Hematopoietic multipotent progenitor cell treated with erythropoietin and hydrocortisone succinate and interleukin-3 and kit ligand, for 15 days (in vitro differentiated cells): Measurements from ENCODE around the gene ATP6V0B.

ENCODE experiments used
- DNase-seq: peaks from one replicate; pipeline ENCODE4 v3.0.0-alpha.2; 2015; ENCODE audit warnings: low spot score

The ATP6V0B gene

DNA sequence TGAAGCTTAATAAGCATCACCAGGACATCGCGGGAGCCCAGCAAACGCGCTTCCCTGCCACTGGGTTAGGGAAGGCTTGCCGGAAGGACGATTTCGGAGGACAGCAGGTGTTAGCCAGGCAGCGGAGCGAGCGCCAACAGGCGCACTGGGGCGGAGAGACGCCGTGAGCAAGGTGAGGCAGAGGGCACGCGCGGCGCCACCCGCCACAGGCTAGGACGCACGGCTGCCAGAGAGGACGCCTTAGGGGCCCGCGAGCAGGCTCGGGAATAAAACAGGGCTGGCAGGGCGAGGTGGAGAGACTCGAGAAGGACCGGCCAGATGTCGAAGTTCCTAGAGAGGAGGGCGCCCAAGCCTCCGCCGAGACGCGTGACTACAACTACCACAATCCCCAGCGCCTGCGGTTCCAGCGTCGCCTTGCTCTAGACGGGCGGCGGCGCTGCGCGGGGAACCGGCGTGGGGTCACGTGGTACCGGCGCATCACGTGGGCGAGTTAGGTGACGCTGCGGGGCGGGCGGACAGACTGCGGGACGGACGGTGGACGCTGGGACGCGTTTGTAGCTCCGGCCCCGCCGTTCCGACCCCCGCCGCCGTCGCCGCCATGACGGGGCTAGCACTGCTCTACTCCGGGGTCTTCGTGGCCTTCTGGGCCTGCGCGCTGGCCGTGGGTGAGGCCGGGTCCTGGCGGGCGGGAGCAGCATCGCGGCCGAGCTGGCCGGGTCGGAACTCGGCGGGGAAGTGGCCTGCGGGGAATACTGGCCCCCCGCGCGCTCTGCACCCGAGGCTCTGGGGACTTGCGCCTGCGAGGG, at the start of gene ATP6V0B:
Gene ATP6V0B, plus strand, starts transcription at position 518 of the 806 bp plus-strand sequence. Its CDS starts 81 bp downstream, at position 599.
- peak; percentile 96 for DNase-seq

DNA sequence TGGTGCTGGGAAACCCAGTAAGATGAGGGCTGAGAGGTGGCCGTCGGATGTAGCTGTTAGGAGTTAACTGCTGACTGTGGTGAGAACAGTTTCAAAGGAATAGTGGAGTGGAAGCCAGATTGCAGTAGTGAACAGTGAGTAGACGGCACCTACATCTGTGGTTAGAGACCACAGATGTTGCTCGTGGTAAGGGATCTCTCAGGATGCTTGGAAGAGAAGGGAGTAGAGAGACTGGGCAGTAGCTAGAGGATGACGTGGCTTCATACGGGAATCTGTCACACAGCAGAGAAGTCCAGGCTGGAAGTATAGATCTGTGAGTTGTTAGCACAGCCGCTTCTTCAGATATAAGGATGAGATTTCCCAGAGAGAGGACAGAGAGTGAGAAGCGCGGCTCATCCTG, 48.9 kb upstream of the ATP6V0B start:
- no peak for DNase-seq

DNA sequence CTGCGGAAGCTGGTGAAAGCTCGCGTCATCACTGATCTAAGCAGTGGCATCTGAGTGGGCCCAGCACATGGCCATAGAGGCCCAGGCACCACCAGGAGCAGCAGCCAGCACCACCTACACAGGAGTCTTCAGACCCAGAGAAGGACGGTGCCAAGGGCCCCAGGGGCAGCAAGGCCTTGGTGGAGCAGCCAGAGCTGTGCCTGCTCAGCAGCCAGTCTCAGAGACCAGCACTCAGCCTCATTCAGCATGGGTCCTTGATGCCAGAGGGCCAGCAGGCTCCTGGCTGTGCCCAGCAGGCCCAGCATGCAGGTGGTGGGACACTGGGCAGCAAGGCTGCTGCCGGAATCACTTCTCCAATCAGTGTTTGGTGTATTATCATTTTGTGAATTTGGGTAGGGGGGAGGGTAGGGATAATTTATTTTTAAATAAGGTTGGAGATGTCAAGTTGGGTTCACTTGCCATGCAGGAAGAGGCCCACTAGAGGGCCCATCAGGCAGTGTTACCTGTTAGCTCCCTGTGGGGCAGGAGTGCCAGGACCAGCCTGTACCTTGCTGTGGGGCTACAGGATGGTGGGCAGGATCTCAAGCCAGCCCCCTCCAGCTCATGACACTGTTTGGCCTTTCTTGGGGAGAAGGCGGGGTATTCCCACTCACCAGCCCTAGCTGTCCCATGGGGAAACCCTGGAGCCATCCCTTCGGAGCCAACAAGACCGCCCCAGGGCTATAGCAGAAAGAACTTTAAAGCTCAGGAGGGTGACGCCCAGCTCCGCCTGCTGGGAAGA, 44.4 kb upstream of the ATP6V0B start:
- peak; percentile 36 for DNase-seq

DNA sequence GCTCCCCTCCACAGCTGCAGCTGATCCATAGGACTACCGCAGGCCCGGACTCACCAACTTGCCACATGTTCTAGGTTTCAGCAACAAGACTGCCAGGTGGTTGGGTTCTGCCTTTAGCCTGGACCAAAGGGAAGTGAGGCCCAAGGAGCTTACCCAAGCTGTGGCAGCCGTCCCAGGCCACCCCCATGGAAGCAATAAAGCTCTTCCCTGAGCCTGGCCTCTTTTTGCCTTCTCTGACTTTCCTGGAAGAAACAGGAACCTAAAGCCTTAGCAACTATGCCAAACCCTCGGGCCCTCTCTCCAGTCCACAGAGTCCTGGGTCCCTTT, 43.8 kb upstream of the ATP6V0B start:
- DNase-seq, result no peak

DNA sequence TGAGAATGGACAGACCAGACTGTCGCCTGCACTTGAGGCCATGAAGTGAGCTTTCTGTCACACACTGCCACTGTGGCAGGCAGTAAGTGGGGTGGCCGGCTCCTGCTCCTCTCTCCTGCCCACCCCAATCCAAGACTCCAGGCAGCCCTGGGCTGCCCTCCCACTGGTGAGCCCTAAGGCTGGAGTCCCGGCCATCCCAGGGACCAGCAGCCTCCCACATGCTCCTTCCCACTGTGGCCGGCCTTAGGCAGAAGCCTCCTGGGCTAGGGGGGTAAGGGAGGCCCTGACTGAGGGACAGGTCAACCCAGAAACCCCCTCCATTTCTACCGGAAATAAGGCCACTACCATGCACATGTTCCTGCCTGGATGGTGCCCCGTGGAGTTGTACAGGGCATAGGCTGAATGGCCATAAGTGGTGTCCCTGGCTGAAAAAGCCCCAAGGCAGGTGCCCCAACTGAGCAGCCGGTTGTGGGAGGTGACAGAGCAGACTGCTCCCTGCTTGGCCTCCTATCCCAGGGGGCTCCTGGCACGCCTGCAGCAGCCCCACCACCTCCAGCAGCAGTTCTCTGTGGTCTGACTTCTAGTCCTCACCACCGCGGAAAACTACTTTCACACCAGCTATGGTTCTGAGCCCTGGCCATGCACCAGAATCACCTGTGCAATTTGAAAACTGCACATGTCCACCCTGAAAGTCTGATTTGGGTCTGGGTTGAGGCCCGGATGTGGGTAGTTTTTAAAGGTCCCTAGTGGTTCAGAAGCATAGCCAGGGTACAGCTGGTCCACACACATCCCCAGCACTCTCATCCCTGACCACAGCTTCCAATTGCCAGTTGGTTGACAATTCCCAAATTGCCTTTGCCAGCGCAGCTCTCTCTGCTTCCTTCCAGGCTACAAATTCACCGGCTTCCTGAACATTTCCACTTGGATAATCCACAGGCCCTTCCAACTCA, 42.8 kb upstream of the ATP6V0B start:
- no peak for DNase-seq

DNA sequence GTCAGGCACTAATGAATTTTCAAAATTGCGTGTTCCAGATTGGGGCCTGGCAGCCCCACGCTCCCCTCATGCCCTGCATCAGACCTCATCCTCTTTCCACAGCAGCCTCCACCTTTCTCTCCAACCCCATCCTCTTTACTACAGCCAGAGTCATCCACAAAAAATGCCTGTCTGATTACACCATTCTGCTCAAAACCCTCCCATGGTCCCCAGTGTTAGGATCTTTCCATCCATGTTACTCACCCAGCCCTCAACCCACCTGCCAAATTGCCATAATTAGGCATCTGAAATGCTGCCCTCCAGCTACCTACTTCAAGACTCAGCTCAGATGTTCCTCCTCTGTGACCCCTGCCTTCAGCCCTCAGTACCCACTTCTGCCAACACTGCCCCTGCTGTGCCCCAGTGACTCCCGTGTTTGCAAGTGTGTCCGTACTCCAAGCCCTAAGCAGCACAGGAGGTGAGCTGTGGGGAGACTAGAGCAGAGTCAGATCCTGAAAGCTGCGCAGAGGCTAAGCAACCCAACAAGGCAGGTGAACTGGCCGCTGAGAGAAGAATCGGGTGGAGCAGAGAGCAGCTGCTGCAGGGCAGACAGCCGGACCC, 41.9 kb upstream of the ATP6V0B start:
- no peak for DNase-seq

DNA sequence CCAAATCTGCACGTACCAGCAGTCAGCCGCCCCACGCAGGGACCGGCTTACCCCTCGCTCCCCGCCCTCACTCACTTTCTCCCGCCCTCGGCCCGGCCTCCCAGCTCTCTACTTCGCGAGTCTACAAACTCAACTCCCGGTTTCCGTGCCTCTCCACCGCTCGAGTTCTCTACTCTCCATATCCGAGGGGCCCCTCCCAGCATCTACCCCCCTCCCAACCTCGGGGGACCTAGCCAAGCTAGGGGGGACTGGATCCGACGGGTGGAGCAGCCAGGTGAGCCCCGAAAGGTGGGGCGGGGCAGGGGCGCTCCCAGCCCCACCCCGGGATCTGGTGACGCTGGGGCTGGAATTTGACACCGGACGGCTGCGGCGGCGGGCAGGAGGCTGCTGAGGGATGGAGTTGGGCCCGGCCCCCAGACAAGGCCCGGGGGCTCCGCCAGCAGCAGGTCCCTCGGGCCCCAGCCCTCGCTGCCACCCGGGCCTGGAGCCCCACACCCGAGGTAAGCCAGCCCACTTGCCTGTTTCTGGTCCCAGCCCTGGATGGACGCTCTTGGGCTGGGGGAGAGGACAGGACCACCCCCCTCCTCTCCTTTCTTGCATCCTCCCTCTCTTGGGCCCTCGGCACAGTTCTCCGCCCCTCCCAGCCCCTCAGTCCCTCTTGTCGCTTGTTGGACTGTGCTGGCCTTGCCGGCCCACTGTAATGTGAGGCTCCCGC, 41.2 kb upstream of the ATP6V0B start, which contains the start of gene ARTN:
Gene ARTN, plus strand, starts transcription at position 416 of the 715 bp plus-strand sequence. CDS start 1,856 bp downstream, outside the sequence.
- DNase-seq, result no peak

DNA sequence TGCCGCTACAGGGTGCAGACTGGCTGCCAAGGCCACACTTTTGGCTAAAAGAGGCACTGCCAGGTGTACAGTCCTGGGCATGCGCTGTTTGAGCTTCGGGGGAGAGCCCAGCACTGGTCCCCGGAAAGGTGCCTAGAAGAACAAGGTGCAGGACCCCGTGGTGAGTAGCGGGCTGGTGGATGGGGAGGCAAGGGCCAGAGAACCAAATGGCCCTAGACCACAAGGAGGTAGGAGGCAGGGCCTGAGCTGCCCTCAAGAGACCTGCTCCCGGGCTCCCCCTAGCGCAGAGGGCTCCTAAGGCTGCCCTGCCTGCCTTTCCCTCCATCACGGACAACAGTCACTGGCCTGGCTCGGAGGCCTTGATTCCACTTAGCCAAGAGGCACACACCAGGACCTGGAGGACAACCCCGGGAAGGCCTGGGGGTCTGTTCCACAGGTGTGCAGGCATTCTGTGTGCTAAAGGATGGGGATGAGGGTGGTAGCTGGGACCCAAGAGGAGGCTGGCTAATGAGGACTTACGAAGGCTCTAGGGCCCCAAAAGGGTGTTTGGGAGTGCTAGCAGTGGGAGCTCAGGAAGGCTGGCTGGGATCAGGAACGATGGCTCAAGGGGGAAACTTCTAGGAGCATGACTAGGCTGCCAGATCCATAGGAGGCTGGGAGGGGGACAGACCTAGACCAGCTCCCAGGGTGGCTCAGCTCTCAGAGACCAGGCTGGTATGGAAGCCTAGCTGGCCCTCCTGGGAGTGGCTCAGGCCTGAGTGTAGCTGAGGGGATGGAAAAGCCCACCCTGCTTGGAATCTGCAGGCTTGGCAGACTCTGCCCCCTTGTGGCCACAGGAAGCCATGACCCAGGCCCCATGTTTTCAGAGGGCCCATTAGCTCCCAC, 40.4 kb upstream of the ATP6V0B start:
- DNase-seq, result peak; percentile 73

DNA sequence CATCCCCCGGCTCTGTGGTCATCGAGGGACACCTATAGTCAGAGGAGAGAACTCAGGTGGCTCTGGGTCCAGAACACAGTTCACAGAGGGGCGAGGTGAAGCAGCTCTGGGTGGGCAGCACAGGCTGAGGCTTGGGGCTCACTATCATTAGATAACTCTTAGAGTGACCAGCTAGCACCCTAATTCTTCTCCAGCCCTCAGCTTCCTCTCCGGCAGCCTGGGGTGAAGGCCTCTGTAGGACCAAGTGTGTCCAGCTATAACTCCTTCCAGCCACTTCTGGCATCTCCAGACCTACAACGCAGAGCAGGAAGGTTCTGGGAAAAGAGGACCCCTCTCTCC, 39.8 kb upstream of the ATP6V0B start:
- no peak for DNase-seq

DNA sequence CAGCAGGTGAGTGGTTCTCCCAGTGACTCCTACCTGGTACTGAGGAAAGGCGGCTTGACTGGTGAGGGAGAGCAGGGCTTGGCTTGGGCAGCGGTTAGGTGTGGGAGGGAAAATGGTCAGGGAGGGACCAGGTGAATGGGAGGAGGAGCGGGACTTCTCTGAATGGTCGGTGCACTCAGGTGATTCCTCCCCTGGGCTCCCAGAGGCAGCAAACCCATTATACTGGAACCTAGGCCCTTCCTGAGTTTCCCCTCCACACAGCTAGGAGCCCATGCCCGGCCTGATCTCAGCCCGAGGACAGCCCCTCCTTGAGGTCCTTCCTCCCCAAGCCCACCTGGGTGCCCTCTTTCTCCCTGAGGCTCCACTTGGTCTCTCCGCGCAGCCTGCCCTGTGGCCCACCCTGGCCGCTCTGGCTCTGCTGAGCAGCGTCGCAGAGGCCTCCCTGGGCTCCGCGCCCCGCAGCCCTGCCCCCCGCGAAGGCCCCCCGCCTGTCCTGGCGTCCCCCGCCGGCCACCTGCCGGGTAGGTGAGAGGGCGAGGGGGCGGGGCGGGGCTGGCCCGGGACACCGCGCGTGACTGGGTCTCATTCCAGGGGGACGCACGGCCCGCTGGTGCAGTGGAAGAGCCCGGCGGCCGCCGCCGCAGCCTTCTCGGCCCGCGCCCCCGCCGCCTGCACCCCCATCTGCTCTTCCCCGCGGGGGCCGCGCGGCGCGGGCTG, 38.9 kb upstream of the ATP6V0B start:
- DNase-seq, result no peak

DNA sequence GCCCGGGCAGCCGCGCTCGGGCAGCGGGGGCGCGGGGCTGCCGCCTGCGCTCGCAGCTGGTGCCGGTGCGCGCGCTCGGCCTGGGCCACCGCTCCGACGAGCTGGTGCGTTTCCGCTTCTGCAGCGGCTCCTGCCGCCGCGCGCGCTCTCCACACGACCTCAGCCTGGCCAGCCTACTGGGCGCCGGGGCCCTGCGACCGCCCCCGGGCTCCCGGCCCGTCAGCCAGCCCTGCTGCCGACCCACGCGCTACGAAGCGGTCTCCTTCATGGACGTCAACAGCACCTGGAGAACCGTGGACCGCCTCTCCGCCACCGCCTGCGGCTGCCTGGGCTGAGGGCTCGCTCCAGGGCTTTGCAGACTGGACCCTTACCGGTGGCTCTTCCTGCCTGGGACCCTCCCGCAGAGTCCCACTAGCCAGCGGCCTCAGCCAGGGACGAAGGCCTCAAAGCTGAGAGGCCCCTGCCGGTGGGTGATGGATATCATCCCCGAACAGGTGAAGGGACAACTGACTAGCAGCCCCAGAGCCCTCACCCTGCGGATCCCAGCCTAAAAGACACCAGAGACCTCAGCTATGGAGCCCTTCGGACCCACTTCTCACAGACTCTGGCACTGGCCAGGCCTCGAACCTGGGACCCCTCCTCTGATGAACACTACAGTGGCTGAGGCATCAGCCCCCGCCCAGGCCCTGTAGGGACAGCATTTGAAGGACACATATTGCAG, 38.2 kb upstream of the ATP6V0B start:
- no peak for DNase-seq

DNA sequence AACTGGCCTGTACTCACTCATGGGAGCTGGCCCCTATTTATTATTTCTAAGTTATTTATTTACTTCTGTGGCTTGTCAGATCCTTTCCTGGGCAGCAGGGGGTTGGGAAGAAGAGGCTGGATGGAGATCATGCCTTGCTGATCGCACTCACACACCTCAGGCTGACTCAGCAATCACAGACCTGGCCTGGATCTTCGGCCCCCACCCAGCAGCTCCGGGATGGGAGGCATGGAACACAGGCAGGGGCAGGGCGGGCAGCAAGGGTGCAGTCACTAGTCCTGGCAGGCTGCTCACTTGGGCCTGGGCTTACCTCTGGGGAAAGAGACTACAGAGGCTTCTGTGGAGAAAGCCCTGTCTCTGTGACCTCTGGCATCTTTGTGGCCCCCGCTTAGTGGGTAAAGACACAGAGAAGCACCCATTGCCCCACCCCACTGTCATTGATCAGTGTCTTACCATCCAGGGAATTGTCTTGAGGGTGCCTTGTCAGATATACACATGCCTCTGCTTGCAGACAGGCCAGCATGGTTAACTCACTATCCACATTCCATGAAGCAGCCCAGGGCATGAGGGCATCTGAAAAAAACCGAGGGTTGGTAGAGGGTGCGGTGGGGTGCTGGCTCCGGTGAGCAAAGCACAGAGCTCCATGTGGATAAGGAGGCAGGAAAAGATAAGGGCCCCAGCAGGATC, 37.4 kb upstream of the ATP6V0B start:
- DNase-seq, result no peak

DNA sequence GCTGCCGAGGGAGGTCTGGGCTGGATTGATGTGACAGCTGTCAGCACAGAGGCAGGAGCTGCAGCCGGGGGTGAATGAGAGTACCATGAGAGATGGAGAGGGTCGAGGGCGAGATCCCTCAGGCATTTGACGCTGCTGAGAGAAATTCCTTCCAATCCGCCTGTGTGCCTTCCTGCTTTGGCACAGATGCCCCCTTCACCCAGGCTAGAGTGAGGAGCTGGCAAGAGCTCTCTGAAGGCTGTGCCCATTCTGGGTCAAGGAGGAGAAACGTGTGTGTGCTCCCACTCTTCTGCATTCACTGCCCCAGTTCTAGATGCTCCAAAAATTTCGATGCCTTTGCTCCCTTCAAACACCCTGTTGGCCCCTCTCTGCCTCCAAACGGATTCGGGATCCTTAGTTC, 36.4 kb upstream of the ATP6V0B start:
- DNase-seq, result no peak

DNA sequence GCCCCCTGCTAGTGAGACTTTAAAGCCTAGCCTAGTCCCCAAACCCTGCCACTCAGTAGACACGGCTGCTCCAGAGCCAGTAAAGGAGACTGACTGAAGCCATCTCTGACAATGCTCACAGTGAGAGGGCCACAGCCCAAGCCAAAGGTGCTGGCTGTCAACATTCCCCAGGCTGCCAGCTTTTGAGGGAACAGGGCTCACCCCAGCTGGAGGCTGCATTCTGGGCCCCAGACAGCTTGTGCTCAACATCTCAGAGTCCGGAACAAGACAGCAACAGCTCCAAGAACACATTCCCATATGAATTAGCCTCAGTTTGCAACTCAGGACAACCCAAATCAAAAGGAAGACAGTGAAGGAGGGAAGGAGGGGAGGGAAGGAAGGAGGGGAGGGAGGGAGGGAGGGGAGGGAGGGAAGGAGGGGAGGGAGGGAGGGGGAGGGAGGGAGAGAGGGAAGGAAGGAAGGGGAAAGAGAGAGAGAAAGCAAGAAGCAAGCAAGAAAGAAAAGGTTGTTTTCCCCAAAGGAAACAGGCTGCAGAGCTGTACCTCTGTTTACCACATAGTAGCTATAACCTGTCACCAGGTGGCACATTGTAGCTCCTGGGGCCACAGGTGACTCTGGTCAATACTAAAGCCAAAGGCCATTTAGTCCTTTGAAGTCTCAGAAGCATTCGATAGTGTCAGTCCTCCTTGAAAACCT, 35.7 kb upstream of the ATP6V0B start:
- DNase-seq, result no peak

DNA sequence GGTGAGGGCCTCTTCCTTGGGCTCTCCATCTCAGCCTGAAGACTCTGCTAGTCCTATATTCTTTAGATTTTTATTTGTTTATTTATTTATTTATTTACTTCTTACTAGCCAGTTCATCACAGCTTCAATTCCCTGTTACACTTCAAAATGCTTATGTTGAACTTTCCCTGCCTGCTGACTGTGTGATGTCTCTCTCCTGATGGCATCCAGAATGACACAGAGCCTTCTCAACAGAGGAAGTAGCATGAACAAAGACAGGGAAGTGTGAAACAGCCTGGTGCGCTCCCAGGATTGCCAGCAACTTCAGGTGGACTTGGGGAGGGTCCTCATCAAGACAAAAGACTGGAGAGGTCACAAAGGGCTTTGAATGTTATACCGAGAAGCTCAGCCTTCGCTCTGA, 32.3 kb upstream of the ATP6V0B start:
- no peak for DNase-seq

DNA sequence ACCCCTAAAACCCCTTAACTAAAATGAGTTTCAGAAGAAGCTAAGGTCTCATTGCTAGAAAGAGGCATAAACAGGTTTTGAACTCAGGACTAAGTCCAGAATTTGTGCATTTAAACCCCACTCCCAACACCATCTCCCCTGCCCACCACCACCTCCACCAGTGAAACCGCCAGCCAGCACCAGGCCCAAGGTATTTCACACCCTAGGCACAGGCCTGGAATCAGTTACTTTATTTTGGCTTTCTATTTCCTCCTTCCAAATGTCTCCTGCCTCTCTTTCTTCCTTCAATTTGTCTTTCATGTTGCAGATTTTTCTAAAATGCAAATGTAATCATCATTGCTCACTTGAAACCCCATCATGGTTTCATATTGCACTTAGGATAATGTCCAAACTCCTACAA, 29.9 kb upstream of the ATP6V0B start:
- DNase-seq, result no peak

DNA sequence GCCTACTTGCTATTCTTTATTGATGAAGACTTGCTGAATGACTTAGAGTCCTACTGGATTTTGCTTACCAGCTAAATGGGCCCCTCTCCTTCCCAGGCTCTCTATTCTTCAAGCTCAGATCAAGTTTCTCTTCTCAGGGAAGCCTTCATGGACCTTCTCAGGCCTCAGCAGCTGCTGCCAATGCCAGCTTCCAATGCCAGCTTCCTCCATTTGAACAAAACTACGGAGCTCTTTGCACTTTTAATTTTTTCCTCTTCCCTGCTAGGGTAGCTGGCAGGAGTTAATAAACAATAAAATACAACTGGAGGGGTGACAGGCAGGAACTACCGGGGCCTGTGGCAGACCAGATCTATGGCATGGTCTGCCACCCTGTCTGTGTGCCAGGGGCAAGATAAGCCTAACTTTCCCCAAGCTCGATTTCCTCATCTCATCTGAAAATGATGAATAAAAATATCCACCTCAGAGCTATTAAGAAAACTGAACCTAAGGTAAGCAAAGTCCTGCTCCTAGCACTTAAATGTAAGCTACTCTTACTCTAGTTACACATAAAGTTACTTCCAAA, 29.0 kb upstream of the ATP6V0B start:
- peak; percentile 58 for DNase-seq
